HepG2 (cell line): Measurements from ENCODE around the gene KLHL18.

ENCODE experiments used
- AFF4 ChIP-seq: sonication (generic); formaldehyde crosslinking; IDR thresholded peaks from 2 replicates; pipeline ENCODE4 v1.4.0; 2020; ENCODE audit warnings: missing genetic modification reagents
- CREB1 ChIP-seq, 2 experiments: fragments of 450-650 bp in 1 of 2; IDR thresholded peaks; 2 replicates each; pipeline ENCODE4 v1.6.1; 2016 to 2017; ENCODE audit warnings: control low read depth in 1 of 2, mild to moderate bottlenecking in 1 of 2, missing compliant biosample characterization in 1 of 2, missing genetic modification characterization in 1 of 2
- KAT8 ChIP-seq: IDR thresholded peaks from 2 replicates; pipeline ENCODE4 v1.6.1; 2016; ENCODE audit warnings: missing genetic modification reagents, missing compliant biosample characterization
- KDM5B ChIP-seq: sonication (generic); formaldehyde crosslinking; IDR thresholded peaks from 2 replicates; pipeline ENCODE4 v1.4.0; 2020; ENCODE audit warnings: missing genetic modification reagents, mild to moderate bottlenecking, borderline replicate concordance
- RAD21 ChIP-seq: fragments of 450-650 bp; formaldehyde crosslinking; IDR thresholded peaks from 2 replicates; pipeline ENCODE4 v1.5.0; 2020; ENCODE audit warnings: mild to moderate bottlenecking
- TCF7 ChIP-seq: sonication (generic); IDR thresholded peaks from 2 replicates; pipeline ENCODE4 v1.6.1; 2016; ENCODE audit warnings: antibody characterized with exemption, low read depth
- TP53 ChIP-seq: sonication (generic); formaldehyde crosslinking; conservative IDR thresholded peaks from 2 replicates; pipeline ENCODE4 v1.4.0; 2020; ENCODE audit warnings: missing genetic modification reagents
- ZNF441 ChIP-seq: sonication (generic); formaldehyde crosslinking; IDR thresholded peaks from 2 replicates; pipeline ENCODE4 v1.7.0; 2021; ENCODE audit warnings: missing genetic modification reagents, borderline replicate concordance
- TF ChIP-seq, protein P1 (sequence below), 2 experiments: IDR thresholded peaks; 2 replicates each; pipeline ENCODE4 v1.6.1; 2011 to 2012; ENCODE audit warnings: low read length in 2 of 2, borderline replicate concordance in 1 of 2, low read depth in 1 of 2, mild to moderate bottlenecking in 1 of 2, moderate library complexity in 1 of 2
- TF ChIP-seq, protein P2 (sequence below): sonication (generic); formaldehyde crosslinking; conservative IDR thresholded peaks from 2 replicates; pipeline ENCODE4 v1.8.0; 2022; ENCODE audit warnings: mild to moderate bottlenecking, moderate library complexity, missing genetic modification reagents
- TF ChIP-seq, protein P3 (sequence below): sonication (generic); formaldehyde crosslinking; IDR thresholded peaks from 2 replicates; pipeline ENCODE4 v1.5.0; 2020; ENCODE audit warnings: mild to moderate bottlenecking, missing genetic modification reagents, moderate library complexity

GRCh38 chr3:47276558-47276957 lies 6.2 kb upstream of the KLHL18 start:
- no peak for TF ChIP-seq TP53
- no peak for TF ChIP-seq KAT8 (CRISPR knock-in tag)
- TF ChIP-seq, protein P1, sequence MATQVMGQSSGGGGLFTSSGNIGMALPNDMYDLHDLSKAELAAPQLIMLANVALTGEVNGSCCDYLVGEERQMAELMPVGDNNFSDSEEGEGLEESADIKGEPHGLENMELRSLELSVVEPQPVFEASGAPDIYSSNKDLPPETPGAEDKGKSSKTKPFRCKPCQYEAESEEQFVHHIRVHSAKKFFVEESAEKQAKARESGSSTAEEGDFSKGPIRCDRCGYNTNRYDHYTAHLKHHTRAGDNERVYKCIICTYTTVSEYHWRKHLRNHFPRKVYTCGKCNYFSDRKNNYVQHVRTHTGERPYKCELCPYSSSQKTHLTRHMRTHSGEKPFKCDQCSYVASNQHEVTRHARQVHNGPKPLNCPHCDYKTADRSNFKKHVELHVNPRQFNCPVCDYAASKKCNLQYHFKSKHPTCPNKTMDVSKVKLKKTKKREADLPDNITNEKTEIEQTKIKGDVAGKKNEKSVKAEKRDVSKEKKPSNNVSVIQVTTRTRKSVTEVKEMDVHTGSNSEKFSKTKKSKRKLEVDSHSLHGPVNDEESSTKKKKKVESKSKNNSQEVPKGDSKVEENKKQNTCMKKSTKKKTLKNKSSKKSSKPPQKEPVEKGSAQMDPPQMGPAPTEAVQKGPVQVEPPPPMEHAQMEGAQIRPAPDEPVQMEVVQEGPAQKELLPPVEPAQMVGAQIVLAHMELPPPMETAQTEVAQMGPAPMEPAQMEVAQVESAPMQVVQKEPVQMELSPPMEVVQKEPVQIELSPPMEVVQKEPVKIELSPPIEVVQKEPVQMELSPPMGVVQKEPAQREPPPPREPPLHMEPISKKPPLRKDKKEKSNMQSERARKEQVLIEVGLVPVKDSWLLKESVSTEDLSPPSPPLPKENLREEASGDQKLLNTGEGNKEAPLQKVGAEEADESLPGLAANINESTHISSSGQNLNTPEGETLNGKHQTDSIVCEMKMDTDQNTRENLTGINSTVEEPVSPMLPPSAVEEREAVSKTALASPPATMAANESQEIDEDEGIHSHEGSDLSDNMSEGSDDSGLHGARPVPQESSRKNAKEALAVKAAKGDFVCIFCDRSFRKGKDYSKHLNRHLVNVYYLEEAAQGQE (IDR thresholded peaks at IDR 0.05; ENCODE audit: borderline replicate concordance in 1 of 2, low read depth in 1 of 2, low read length in 2 of 2), result no peak
- TF ChIP-seq, protein P2, sequence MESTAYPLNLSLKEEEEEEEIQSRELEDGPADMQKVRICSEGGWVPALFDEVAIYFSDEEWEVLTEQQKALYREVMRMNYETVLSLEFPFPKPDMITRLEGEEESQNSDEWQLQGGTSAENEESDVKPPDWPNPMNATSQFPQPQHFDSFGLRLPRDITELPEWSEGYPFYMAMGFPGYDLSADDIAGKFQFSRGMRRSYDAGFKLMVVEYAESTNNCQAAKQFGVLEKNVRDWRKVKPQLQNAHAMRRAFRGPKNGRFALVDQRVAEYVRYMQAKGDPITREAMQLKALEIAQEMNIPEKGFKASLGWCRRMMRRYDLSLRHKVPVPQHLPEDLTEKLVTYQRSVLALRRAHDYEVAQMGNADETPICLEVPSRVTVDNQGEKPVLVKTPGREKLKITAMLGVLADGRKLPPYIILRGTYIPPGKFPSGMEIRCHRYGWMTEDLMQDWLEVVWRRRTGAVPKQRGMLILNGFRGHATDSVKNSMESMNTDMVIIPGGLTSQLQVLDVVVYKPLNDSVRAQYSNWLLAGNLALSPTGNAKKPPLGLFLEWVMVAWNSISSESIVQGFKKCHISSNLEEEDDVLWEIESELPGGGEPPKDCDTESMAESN (CRISPR knock-in tag), result no peak
- TF ChIP-seq ZNF441 (CRISPR knock-in tag), result no peak
- no peak for TF ChIP-seq AFF4
- no peak for TF ChIP-seq CREB1 (IDR thresholded peaks at IDR 0.05)
- TF ChIP-seq CREB1 (CRISPR knock-in tag; IDR thresholded peaks at IDR 0.05), result no peak
- TF ChIP-seq KDM5B (CRISPR knock-in tag), result no peak
- TF ChIP-seq TCF7, result no peak
- TF ChIP-seq RAD21 (CRISPR knock-in tag), result no peak
- TF ChIP-seq, protein P3, sequence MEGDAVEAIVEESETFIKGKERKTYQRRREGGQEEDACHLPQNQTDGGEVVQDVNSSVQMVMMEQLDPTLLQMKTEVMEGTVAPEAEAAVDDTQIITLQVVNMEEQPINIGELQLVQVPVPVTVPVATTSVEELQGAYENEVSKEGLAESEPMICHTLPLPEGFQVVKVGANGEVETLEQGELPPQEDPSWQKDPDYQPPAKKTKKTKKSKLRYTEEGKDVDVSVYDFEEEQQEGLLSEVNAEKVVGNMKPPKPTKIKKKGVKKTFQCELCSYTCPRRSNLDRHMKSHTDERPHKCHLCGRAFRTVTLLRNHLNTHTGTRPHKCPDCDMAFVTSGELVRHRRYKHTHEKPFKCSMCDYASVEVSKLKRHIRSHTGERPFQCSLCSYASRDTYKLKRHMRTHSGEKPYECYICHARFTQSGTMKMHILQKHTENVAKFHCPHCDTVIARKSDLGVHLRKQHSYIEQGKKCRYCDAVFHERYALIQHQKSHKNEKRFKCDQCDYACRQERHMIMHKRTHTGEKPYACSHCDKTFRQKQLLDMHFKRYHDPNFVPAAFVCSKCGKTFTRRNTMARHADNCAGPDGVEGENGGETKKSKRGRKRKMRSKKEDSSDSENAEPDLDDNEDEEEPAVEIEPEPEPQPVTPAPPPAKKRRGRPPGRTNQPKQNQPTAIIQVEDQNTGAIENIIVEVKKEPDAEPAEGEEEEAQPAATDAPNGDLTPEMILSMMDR (CRISPR knock-in tag), result no peak
